Fibroblast of villous mesenchyme (primary cell): ENCODE results near the gene NPY. TPM values are rescaled to one million over a fixed set of nuclear protein-coding genes. Genes with fewer than 3 reads are reported as not detected.

Source experiments
- DNase-seq: peaks from one replicate; pipeline ENCODE4 v3.0.0-alpha.2; 2010; ENCODE audit warnings: low read depth
- H3K4me3 ChIP-seq: 2 replicates; pipeline ENCODE4 v1.5.1; 2011; ENCODE audit warnings: low read depth, mild to moderate bottlenecking, low read length
- CTCF ChIP-seq: IDR thresholded peaks from 2 replicates; pipeline ENCODE4 v1.5.1; 2012; ENCODE audit warnings: low read depth, mild to moderate bottlenecking, low read length; ENCODE audit not compliant: insufficient read depth
- total RNA-seq: library from RNA; depleted of rRNA; stranded (reverse); fragments of >200 nt; gene quantifications from 2 replicates; pipeline ENCODE4 v1.2.3, GENCODE V29; 2012

The NPY gene
- total RNA-seq, 1 donor: not detected

- no peak for DNase-seq
- TF ChIP-seq CTCF: no peak
- no peak overlapping the region for H3K4me3 ChIP-seq
These were observed 44.1 kb downstream of the NPY start for GRCh38 chr7:24328050-24328449.

GRCh38 chr7:24328894-24329293 lies 44.9 kb downstream of the NPY start:
- DNase-seq: no peak

GRCh38 chr7:24334012-24334411 lies 50.0 kb downstream of the NPY start:
- no peak for TF ChIP-seq CTCF
- no peak for DNase-seq
- no peak overlapping the region for H3K4me3 ChIP-seq

More at GRCh38 chr7:24328894-24329293, 44.9 kb downstream of the NPY start:
- no peak for TF ChIP-seq CTCF
- no peak overlapping the region for H3K4me3 ChIP-seq

- H3K4me3 ChIP-seq: no peak overlapping the region
- no peak for TF ChIP-seq CTCF
- no peak for DNase-seq
These were observed 50.6 kb downstream of the NPY start for GRCh38 chr7:24334627-24335026.

GRCh38 chr7:24336461-24336860 lies 52.5 kb downstream of the NPY start:
- no peak for TF ChIP-seq CTCF
- no peak for DNase-seq
- H3K4me3 ChIP-seq: no peak overlapping the region

- no peak overlapping the region for H3K4me3 ChIP-seq
- no peak for TF ChIP-seq CTCF
- no peak for DNase-seq
These were observed 53.2 kb downstream of the NPY start for GRCh38 chr7:24337180-24337579.

GRCh38 chr7:24339575-24339974 lies 55.6 kb downstream of the NPY start:
- no peak for DNase-seq
- TF ChIP-seq CTCF: no peak
- no peak overlapping the region for H3K4me3 ChIP-seq
